Keratinocyte (primary cell): Measurements from ENCODE around the gene S100A13. TPM values are rescaled to one million over a fixed set of nuclear protein-coding genes. Genes with fewer than 3 reads are reported as not detected.
A peak's percentile ranks its signal among the peaks of the same experiment; 100 is the strongest.

ENCODE experiments used
- DNase-seq: peaks from one replicate; pipeline ENCODE4 v3.0.0-alpha.2; 2011; ENCODE audit warnings: low read depth, missing footprints, low spot score
- FAIRE-seq: peaks from 2 replicates; lab custom pipeline; 2011; peaks lifted over from hg19 to GRCh38; lab: Jason Lieb, UNC
- H2AFZ ChIP-seq: 2 replicates; pipeline ENCODE4 v1.6.0; 2012; ENCODE audit warnings: low read length, control low read depth, inconsistent platforms; ENCODE audit not compliant: control insufficient read depth
- H3K27ac ChIP-seq: 2 replicates; pipeline ENCODE4 v1.5.1; 2011; ENCODE audit warnings: low read length; ENCODE audit not compliant: control insufficient read depth, insufficient read depth
- H3K27me3 ChIP-seq: 3 replicates; pipeline ENCODE4 v1.6.0; 2011; ENCODE audit warnings: low read length; ENCODE audit not compliant: control insufficient read depth, insufficient read depth; ENCODE audit errors: extremely low read depth
- H3K36me3 ChIP-seq, 2 experiments: 2 replicates in 1 of 2; 3 replicates in 1 of 2; pipeline ENCODE4 v1.5.1; 2011; ENCODE audit warnings: low read length in 2 of 2, mild to moderate bottlenecking in 1 of 2; ENCODE audit not compliant: control insufficient read depth in 2 of 2, insufficient read depth in 2 of 2; ENCODE audit errors: extremely low read depth in 1 of 2
- H3K4me1 ChIP-seq: 3 replicates; pipeline ENCODE4 v1.5.1; 2011; ENCODE audit warnings: low read length; ENCODE audit not compliant: control insufficient read depth, insufficient read depth; ENCODE audit errors: extremely low read depth
- H3K4me2 ChIP-seq: 3 replicates; pipeline ENCODE4 v1.6.0; 2011; ENCODE audit warnings: low read depth, low read length; ENCODE audit not compliant: control insufficient read depth, insufficient read depth; ENCODE audit errors: extremely low read depth
- H3K4me3 ChIP-seq, 3 experiments: fragments of 200-600 bp in 1 of 3; sonication (generic) in 1 of 3; 2 replicates in 2 of 3; 3 replicates in 1 of 3; pipeline ENCODE4 v1.5.1; 2011 to 2016; ENCODE audit warnings: low read length in 3 of 3, mild to moderate bottlenecking in 3 of 3, control low read depth in 2 of 3, inconsistent platforms in 1 of 3, low read depth in 1 of 3, mixed read lengths in 1 of 3, mixed run types in 1 of 3, moderate library complexity in 1 of 3; ENCODE audit not compliant: control insufficient read depth in 2 of 3, insufficient read depth in 2 of 3; ENCODE audit errors: extremely low read depth in 1 of 3
- H3K79me2 ChIP-seq: 2 replicates; pipeline ENCODE4 v1.6.0; 2012; ENCODE audit warnings: low read length; ENCODE audit not compliant: control insufficient read depth, insufficient read depth
- H3K9ac ChIP-seq: 3 replicates; pipeline ENCODE4 v1.6.0; 2011; ENCODE audit warnings: low read length; ENCODE audit not compliant: control insufficient read depth, insufficient read depth; ENCODE audit errors: extremely low read depth
- H3K9me1 ChIP-seq: 3 replicates; pipeline ENCODE4 v1.6.0; 2011; ENCODE audit warnings: low read length; ENCODE audit not compliant: control insufficient read depth, insufficient read depth; ENCODE audit errors: extremely low read depth
- H3K9me3 ChIP-seq: 2 replicates; pipeline ENCODE4 v1.5.1; 2012; ENCODE audit warnings: low read depth, low read length; ENCODE audit not compliant: control insufficient read depth
- H4K20me1 ChIP-seq: 3 replicates; pipeline ENCODE4 v1.6.0; 2011; ENCODE audit warnings: low read length; ENCODE audit not compliant: control insufficient read depth, insufficient read depth; ENCODE audit errors: extremely low read depth
- EZH2 ChIP-seq: IDR thresholded peaks from one replicate; pipeline ENCODE4 v1.6.1; 2012; ENCODE audit warnings: inconsistent platforms, mild to moderate bottlenecking, low read length, moderate library complexity
- dilution Hi-C: fragments of 300-500 bp; cut with MboI; formaldehyde crosslinking; loops from one replicate; pipeline ENCODE4 v1.7.0; 2020; ENCODE audit warnings: low sequenced_read_pairs; ENCODE audit not compliant: extremely low pct_ligation_motif_present
- polyA plus RNA-seq, 5 experiments: library from polyadenylated mRNA; depleted of rRNA in 3 of 5; stranded (reverse) in 3 of 5; stranded (forward) in 1 of 5; unstranded in 1 of 5; fragments of >200 nt; gene quantifications; 1 replicate in 1 of 5; 2 replicates in 3 of 5; 3 replicates in 1 of 5; pipeline versions ENCODE4 v1.2.1 to v1.2.3, GENCODE V29; 2011 to 2012; ENCODE audit warnings: missing spikeins in 2 of 5, low read depth in 1 of 5, low replicate concordance in 1 of 5
- TF ChIP-seq, protein P1 (sequence below), 3 experiments: IDR thresholded peaks in 1 of 3; conservative IDR thresholded peaks in 1 of 3; optimal IDR thresholded peaks in 1 of 3; 2 replicates in 2 of 3; 3 replicates in 1 of 3; pipeline versions ENCODE3 to v1.5.1; 2011; ENCODE audit warnings: low read length in 3 of 3, mild to moderate bottlenecking in 3 of 3, moderate library complexity in 2 of 3, control low read depth in 1 of 3, inconsistent platforms in 1 of 3; ENCODE audit not compliant: insufficient read depth in 2 of 3; ENCODE audit errors: extremely low read depth in 1 of 3

S100A13 gene
- polyA plus RNA-seq, 1 donor (not counting 4 experiments of a cell fraction or from before 2014, with no cell fraction given), result 215 TPM

GRCh38 chr1:153614906-153615305, 12.4 kb downstream of the S100A13 start:
- H3K4me3 ChIP-seq, result peak overlapping the region; percentile 90 to 100 (median 98)
- H3K4me1 ChIP-seq, result peaks cover 36% of the 10 kb centered on the region
- no peaks in the 10 kb centered on the region for H3K27me3 ChIP-seq
- DNase-seq, result no peak
- dilution Hi-C loops, result no loop called here
- no peak for TF ChIP-seq EZH2
- TF ChIP-seq, protein P1, sequence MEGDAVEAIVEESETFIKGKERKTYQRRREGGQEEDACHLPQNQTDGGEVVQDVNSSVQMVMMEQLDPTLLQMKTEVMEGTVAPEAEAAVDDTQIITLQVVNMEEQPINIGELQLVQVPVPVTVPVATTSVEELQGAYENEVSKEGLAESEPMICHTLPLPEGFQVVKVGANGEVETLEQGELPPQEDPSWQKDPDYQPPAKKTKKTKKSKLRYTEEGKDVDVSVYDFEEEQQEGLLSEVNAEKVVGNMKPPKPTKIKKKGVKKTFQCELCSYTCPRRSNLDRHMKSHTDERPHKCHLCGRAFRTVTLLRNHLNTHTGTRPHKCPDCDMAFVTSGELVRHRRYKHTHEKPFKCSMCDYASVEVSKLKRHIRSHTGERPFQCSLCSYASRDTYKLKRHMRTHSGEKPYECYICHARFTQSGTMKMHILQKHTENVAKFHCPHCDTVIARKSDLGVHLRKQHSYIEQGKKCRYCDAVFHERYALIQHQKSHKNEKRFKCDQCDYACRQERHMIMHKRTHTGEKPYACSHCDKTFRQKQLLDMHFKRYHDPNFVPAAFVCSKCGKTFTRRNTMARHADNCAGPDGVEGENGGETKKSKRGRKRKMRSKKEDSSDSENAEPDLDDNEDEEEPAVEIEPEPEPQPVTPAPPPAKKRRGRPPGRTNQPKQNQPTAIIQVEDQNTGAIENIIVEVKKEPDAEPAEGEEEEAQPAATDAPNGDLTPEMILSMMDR (optimal IDR thresholded peaks at IDR 0.05 in 1 of 3, IDR thresholded peaks at IDR 0.05 in 1 of 3, conservative IDR thresholded peaks at IDR 0.05 in 1 of 3; ENCODE audit: extremely low read depth in 1 of 3, insufficient read depth in 2 of 3, low read length in 3 of 3), result no peak
- no peak overlapping the region for H2AFZ ChIP-seq
- no peak for FAIRE-seq
- no peaks in the 10 kb centered on the region for H4K20me1 ChIP-seq
- H3K79me2 ChIP-seq, result peaks cover 59% of the 10 kb centered on the region
- peak overlapping the region; percentile 99 for H3K27ac ChIP-seq
- peak overlapping the region; percentile 99 for H3K9ac ChIP-seq
- H3K4me2 ChIP-seq, result peak overlapping the region; percentile 86
- no peaks in the 10 kb centered on the region for H3K9me1 ChIP-seq
- H3K9me3 ChIP-seq, result no peaks in the 10 kb centered on the region
- peaks cover 8 to 40% of the 10 kb centered on the region in 2 experiments for H3K36me3 ChIP-seq

GRCh38 chr1:153614189-153614900, 13.0 kb downstream of the S100A13 start:
- peaks cover 42% of the 10 kb centered on the region for H3K4me1 ChIP-seq
- no peaks in the 10 kb centered on the region for H3K9me3 ChIP-seq
- TF ChIP-seq, protein P1 (optimal IDR thresholded peaks at IDR 0.05 in 1 of 3, IDR thresholded peaks at IDR 0.05 in 1 of 3, conservative IDR thresholded peaks at IDR 0.05 in 1 of 3; ENCODE audit: extremely low read depth in 1 of 3, insufficient read depth in 2 of 3, low read length in 3 of 3), result peak in 1 of 3 experiments; percentile 28
- TF ChIP-seq EZH2, result no peak
- H3K27me3 ChIP-seq, result no peaks in the 10 kb centered on the region
- peak overlapping the region; percentile 99 for H3K27ac ChIP-seq
- dilution Hi-C loops, result no loop called here
- DNase-seq, result no peak
- H3K36me3 ChIP-seq, result peaks cover 8 to 36% of the 10 kb centered on the region in 2 experiments
- H3K4me3 ChIP-seq, result peak overlapping the region; percentile 90 to 100 (median 98)
- H3K9ac ChIP-seq, result peak overlapping the region; percentile 99
- H3K79me2 ChIP-seq, result peaks cover 61% of the 10 kb centered on the region
- peak overlapping the region; percentile 86 for H3K4me2 ChIP-seq
- H2AFZ ChIP-seq, result no peak overlapping the region
- H3K9me1 ChIP-seq, result no peaks in the 10 kb centered on the region
- FAIRE-seq, result no peak
- no peaks in the 10 kb centered on the region for H4K20me1 ChIP-seq
